HepG2 (cell line): ENCODE results near the gene COL9A3. TPM values are rescaled to one million over a fixed set of nuclear protein-coding genes. Genes with fewer than 3 reads are reported as not detected.

Source experiments
- ETV6 ChIP-seq: sonication (generic); formaldehyde crosslinking; conservative IDR thresholded peaks from 2 replicates; pipeline ENCODE4 v1.4.0; 2020; ENCODE audit warnings: missing genetic modification reagents
- HNRNPK ChIP-seq: fragments of 200-400 bp; formaldehyde crosslinking; IDR thresholded peaks from 2 replicates; pipeline ENCODE4 v1.6.1; 2018; ENCODE audit warnings: low read length, low read depth, moderate library complexity, mild to moderate bottlenecking; ENCODE audit not compliant: poor library complexity, severe bottlenecking
- HNRNPL ChIP-seq: fragments of 200-400 bp; formaldehyde crosslinking; IDR thresholded peaks from 2 replicates; pipeline ENCODE4 v1.6.1; 2017; ENCODE audit warnings: mild to moderate bottlenecking, low read depth, low read length
- HOXA9 ChIP-seq: sonication (generic); formaldehyde crosslinking; IDR thresholded peaks from 2 replicates; pipeline ENCODE4 v1.8.1; 2022; ENCODE audit warnings: missing genetic modification reagents, mild to moderate bottlenecking, moderate library complexity, borderline replicate concordance
- MTA1 ChIP-seq: sonication (generic); formaldehyde crosslinking; IDR thresholded peaks from 2 replicates; pipeline ENCODE4 v1.4.0; 2020; ENCODE audit warnings: missing genetic modification reagents, mild to moderate bottlenecking, borderline replicate concordance
- PAWR ChIP-seq: sonication (generic); formaldehyde crosslinking; IDR thresholded peaks from 2 replicates; pipeline ENCODE4 v1.4.0; 2020; ENCODE audit warnings: missing genetic modification reagents, mild to moderate bottlenecking, borderline replicate concordance
- PHF8 ChIP-seq: sonication (generic); formaldehyde crosslinking; IDR thresholded peaks from 2 replicates; pipeline ENCODE4 v1.5.0; 2020; ENCODE audit warnings: missing genetic modification reagents
- POLR2A ChIP-seq, 2 experiments: IDR thresholded peaks; 2 replicates each; pipeline ENCODE4 v1.6.1; 2011; ENCODE audit warnings: low read depth in 2 of 2, low read length in 2 of 2, mild to moderate bottlenecking in 1 of 2, moderate library complexity in 1 of 2; ENCODE audit not compliant: insufficient read depth in 1 of 2
- POLR2AphosphoS5 ChIP-seq: IDR thresholded peaks from 2 replicates; pipeline ENCODE4 v1.6.1; 2012; ENCODE audit warnings: low read depth, low read length
- RFXANK ChIP-seq: IDR thresholded peaks from 2 replicates; pipeline ENCODE4 v1.6.1; 2016
- SP4 ChIP-seq: sonication (generic); formaldehyde crosslinking; IDR thresholded peaks from 2 replicates; pipeline ENCODE4 v1.8.1; 2023; ENCODE audit warnings: mild to moderate bottlenecking, missing genetic modification reagents
- SRSF9 ChIP-seq: fragments of 200-400 bp; formaldehyde crosslinking; IDR thresholded peaks from 2 replicates; pipeline ENCODE4 v1.6.1; 2018; ENCODE audit warnings: borderline replicate concordance, mild to moderate bottlenecking, low read depth, low read length; ENCODE audit not compliant: insufficient read depth, poor library complexity, severe bottlenecking
- ZBTB3 ChIP-seq: sonication (generic); formaldehyde crosslinking; IDR thresholded peaks from 2 replicates; pipeline ENCODE4 v1.4.0; 2020; ENCODE audit warnings: low read depth, mild to moderate bottlenecking, moderate library complexity, missing genetic modification reagents, borderline replicate concordance
- ZMYM3 ChIP-seq: sonication (generic); formaldehyde crosslinking; IDR thresholded peaks from 2 replicates; pipeline ENCODE4 v1.5.1; 2020; ENCODE audit warnings: mild to moderate bottlenecking, missing genetic modification reagents
- ZNF431 ChIP-seq: sonication (generic); formaldehyde crosslinking; IDR thresholded peaks from 2 replicates; pipeline ENCODE4 v1.9.0; 2022; ENCODE audit warnings: missing genetic modification reagents, low read depth, mild to moderate bottlenecking, borderline replicate concordance
- ZNF446 ChIP-seq: sonication (generic); formaldehyde crosslinking; IDR thresholded peaks from 2 replicates; pipeline ENCODE4 v1.5.0; 2020; ENCODE audit warnings: mild to moderate bottlenecking, missing genetic modification reagents
- ZNF616 ChIP-seq: sonication (generic); formaldehyde crosslinking; IDR thresholded peaks from 2 replicates; pipeline ENCODE4 v1.5.0; 2020; ENCODE audit warnings: low read depth, mild to moderate bottlenecking, missing genetic modification reagents
- ZNF709 ChIP-seq: sonication (generic); formaldehyde crosslinking; IDR thresholded peaks from 2 replicates; pipeline ENCODE4 v1.5.0; 2020; ENCODE audit warnings: mild to moderate bottlenecking, missing genetic modification reagents
- ZNF737 ChIP-seq: sonication (generic); formaldehyde crosslinking; IDR thresholded peaks from 2 replicates; pipeline ENCODE4 v1.5.0; 2020; ENCODE audit warnings: missing genetic modification reagents, mild to moderate bottlenecking, borderline replicate concordance
- polyA plus RNA-seq, 8 experiments: library from polyadenylated mRNA; depleted of rRNA in 3 of 8; stranded (reverse) in 7 of 8; unstranded in 1 of 8; fragments of >200 nt; fragmentation: Illumina TruSeq in 4 of 8; extraction: Trizol in 4 of 8; gene quantifications; 2 replicates each; pipeline versions ENCODE4 v1.2.1 to v1.2.3, GENCODE V29; 2011 to 2016; ENCODE audit warnings: low read depth in 4 of 8, missing spikeins in 1 of 8, mixed read lengths in 1 of 8; ENCODE audit not compliant: insufficient read depth in 1 of 8
- total RNA-seq, 5 experiments: library from RNA; depleted of rRNA; stranded (reverse); fragments of >200 nt; fragmentation: Illumina TruSeq; extraction: Trizol; gene quantifications; 2 replicates each; pipeline ENCODE4 v1.2.3, GENCODE V29; 2016; ENCODE audit warnings: low read depth in 1 of 5
- TF ChIP-seq, protein P1 (sequence below): sonication (generic); formaldehyde crosslinking; IDR thresholded peaks from 2 replicates; pipeline ENCODE4 v1.4.0; 2020; ENCODE audit warnings: mild to moderate bottlenecking, missing genetic modification reagents
- TF ChIP-seq, protein P2 (sequence below): sonication (generic); formaldehyde crosslinking; IDR thresholded peaks from 2 replicates; pipeline ENCODE4 v1.8.1; 2022; ENCODE audit warnings: mild to moderate bottlenecking, missing genetic modification reagents
- TF ChIP-seq, protein P3 (sequence below): sonication (generic); formaldehyde crosslinking; IDR thresholded peaks from 2 replicates; pipeline ENCODE4 v1.4.0; 2020; ENCODE audit warnings: missing genetic modification reagents, mild to moderate bottlenecking, borderline replicate concordance

The COL9A3 gene
- total and polyA plus RNA-seq, 2 of the 13 experiments (the other 11 are each of a cell fraction or from before 2014, with no cell fraction given): 155 to 204 TPM

DNA sequence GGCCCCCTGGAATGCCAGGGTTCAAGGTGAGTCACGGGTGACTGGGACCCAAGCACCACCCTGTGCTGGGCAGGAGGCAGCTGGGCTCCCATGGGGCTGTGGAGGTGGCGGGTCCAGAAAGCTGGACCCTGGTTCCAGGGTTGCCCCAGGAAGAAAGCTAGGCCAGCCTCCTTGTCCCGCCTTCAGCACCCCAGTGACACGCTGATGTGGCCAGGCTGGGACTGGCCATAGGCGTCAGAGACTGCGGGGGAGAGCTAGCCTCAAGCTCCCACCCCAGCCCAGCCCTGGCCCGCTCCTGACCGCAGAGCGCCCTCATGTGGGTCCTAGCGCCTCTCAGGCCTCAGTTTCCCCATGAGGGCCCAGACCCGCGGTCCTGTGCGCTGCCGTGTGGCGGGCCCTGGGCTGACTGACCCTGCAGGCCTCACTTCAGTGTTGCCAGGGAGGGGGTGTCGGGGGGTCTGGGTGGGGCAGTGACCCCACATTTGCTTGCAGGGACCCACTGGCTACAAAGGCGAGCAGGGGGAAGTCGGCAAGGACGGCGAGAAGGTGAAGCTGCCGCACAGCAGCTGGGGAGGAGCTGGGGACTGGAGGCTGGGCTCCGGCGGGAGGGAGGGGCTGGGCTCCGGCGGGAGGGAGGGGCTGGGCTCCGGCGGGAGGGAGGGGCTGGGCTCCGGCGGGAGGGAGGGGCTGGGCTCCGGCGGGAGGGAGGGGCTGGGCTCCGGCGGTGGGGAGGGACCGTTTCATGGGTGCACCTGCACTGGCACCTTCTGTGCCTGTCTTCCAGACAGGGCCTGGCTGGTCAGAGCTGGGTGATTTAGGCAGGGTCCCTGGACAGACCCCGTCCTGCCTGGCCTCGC, 7.9 kb downstream of the COL9A3 start (continued):
- TF ChIP-seq MTA1 (CRISPR knock-in tag): peak; percentile 79; the same call in 1 of the 2 replicates
- no peak for TF ChIP-seq ZNF709
- no peak; the same call in 1 of the 2 replicates for TF ChIP-seq ZNF616
- TF ChIP-seq SRSF9: no peak
- no peak for TF ChIP-seq ZNF737
- no peak for TF ChIP-seq ETV6
- 0 out of 2 replicates have a peak, but pooled peaks have one; percentile 43 for TF ChIP-seq POLR2AphosphoS5
- no peak for TF ChIP-seq PAWR
- TF ChIP-seq HNRNPK: no peak
- TF ChIP-seq HOXA9 (CRISPR knock-in tag): no peak
- no peak for TF ChIP-seq ZNF446 (CRISPR knock-in tag)
- no peak; the same call in 1 of the 2 replicates for TF ChIP-seq PHF8 (CRISPR knock-in tag)
- TF ChIP-seq, protein P1, sequence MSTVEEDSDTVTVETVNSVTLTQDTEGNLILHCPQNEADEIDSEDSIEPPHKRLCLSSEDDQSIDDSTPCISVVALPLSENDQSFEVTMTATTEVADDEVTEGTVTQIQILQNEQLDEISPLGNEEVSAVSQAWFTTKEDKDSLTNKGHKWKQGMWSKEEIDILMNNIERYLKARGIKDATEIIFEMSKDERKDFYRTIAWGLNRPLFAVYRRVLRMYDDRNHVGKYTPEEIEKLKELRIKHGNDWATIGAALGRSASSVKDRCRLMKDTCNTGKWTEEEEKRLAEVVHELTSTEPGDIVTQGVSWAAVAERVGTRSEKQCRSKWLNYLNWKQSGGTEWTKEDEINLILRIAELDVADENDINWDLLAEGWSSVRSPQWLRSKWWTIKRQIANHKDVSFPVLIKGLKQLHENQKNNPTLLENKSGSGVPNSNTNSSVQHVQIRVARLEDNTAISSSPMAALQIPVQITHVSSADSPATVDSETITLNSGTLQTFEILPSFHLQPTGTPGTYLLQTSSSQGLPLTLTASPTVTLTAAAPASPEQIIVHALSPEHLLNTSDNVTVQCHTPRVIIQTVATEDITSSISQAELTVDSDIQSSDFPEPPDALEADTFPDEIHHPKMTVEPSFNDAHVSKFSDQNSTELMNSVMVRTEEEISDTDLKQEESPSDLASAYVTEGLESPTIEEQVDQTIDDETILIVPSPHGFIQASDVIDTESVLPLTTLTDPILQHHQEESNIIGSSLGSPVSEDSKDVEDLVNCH: no peak
- TF ChIP-seq, protein P2, sequence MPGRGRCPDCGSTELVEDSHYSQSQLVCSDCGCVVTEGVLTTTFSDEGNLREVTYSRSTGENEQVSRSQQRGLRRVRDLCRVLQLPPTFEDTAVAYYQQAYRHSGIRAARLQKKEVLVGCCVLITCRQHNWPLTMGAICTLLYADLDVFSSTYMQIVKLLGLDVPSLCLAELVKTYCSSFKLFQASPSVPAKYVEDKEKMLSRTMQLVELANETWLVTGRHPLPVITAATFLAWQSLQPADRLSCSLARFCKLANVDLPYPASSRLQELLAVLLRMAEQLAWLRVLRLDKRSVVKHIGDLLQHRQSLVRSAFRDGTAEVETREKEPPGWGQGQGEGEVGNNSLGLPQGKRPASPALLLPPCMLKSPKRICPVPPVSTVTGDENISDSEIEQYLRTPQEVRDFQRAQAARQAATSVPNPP (CRISPR knock-in tag): no peak
- TF ChIP-seq ZBTB3 (CRISPR knock-in tag): no peak
- peak; percentile 59 for TF ChIP-seq ZMYM3 (CRISPR knock-in tag)
- peak in 1 of 2 experiments; percentile 57; a peak in 3 of 4 replicates for TF ChIP-seq POLR2A (IDR thresholded peaks at IDR 0.05; ENCODE audit: insufficient read depth in 1 of 2, low read depth in 2 of 2, low read length in 2 of 2)
- TF ChIP-seq HNRNPL: peak; percentile 95
- peak; percentile 51; the same call in 1 of the 2 replicates for TF ChIP-seq SP4 (CRISPR knock-in tag)
- TF ChIP-seq ZNF431 (CRISPR knock-in tag): no peak; the same call in 1 of the 2 replicates
- TF ChIP-seq, protein P3, sequence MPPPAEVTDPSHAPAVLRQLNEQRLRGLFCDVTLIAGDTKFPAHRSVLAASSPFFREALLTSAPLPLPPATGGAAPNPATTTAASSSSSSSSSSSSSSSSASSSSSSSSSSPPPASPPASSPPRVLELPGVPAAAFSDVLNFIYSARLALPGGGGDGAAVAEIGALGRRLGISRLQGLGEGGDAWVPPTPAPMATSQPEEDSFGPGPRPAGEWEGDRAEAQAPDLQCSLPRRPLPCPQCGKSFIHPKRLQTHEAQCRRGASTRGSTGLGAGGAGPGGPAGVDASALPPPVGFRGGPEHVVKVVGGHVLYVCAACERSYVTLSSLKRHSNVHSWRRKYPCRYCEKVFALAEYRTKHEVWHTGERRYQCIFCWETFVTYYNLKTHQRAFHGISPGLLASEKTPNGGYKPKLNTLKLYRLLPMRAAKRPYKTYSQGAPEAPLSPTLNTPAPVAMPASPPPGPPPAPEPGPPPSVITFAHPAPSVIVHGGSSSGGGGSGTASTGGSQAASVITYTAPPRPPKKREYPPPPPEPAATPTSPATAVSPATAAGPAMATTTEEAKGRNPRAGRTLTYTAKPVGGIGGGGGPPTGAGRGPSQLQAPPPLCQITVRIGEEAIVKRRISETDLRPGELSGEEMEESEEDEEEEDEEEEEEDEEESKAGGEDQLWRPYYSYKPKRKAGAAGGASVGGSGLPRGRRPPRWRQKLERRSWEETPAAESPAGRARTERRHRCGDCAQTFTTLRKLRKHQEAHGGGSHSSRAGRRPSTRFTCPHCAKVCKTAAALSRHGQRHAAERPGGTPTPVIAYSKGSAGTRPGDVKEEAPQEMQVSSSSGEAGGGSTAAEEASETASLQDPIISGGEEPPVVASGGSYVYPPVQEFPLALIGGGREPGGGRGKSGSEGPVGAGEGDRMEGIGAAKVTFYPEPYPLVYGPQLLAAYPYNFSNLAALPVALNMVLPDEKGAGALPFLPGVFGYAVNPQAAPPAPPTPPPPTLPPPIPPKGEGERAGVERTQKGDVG (CRISPR knock-in tag): no peak
- TF ChIP-seq RFXANK (CRISPR knock-in tag): no peak
